ENCODE results near the gene SOST.

GRCh38 chr17:43755389-43755875 lies 3.2 kb downstream of the SOST start:
- TF ChIP-seq MYC (IDR thresholded peaks at IDR 0.05; ENCODE audit: low read depth, low read length), result no peak
- TF ChIP-seq CTCF (IDR thresholded peaks at IDR 0.05; ENCODE audit: low read depth, low read length), result no peak

All from NB4 (cell line).